Panc1 (cell line): Measurements from ENCODE around the gene LDLR. TPM values are rescaled to one million over a fixed set of nuclear protein-coding genes. Genes with fewer than 3 reads are reported as not detected.

ENCODE experiments used
- ATAC-seq: fragments of 200-7000 bp; cut with Tn5 transposase; 2 replicates; pipeline ENCODE4 v1.9.1; 2020; ENCODE audit warnings: mild to moderate bottlenecking, moderate library complexity
- BruUV-seq: library from RNA; stranded (reverse); fragments of 400-500 nt; replicated peaks from 2 replicates; lab custom pipeline; 2021; lab: Mats Ljungman, UMichigan
- CTCF ChIA-PET: fragments of 300-600 bp; sonication (Branson Sonifier 250); formaldehyde crosslinking; loops from one replicate; lab custom pipeline; 2022; ENCODE audit warnings: antibody characterized with exemption; lab: Charles Lee
- POLR2A ChIA-PET: fragments of 300-600 bp; sonication (Branson Sonifier 250); formaldehyde crosslinking; loops from one replicate; lab custom pipeline; 2022; ENCODE audit warnings: antibody characterized with exemption; lab: Charles Lee
- DNase-seq: peaks from one replicate; pipeline ENCODE4 v3.0.0-alpha.2; 2010; ENCODE audit warnings: low read depth, low spot score
- H3K27ac ChIP-seq: 2 replicates; pipeline ENCODE4 v1.5.1; 2011; ENCODE audit warnings: mild to moderate bottlenecking, low read length, inconsistent platforms
- H3K27me3 ChIP-seq: fragments of 200-500 bp; sonication (Bioruptor generic); 2 replicates; pipeline ENCODE4 v1.6.0; 2014; ENCODE audit warnings: low read length, inconsistent platforms; ENCODE audit not compliant: control insufficient read depth, insufficient read depth
- H3K36me3 ChIP-seq: fragments of 200-500 bp; sonication (Bioruptor generic); 2 replicates; pipeline ENCODE4 v1.5.1; 2014; ENCODE audit warnings: inconsistent platforms, mild to moderate bottlenecking, low read length, moderate library complexity; ENCODE audit not compliant: control insufficient read depth, insufficient read depth
- H3K4me1 ChIP-seq: 2 replicates; pipeline ENCODE4 v1.5.1; 2011; ENCODE audit warnings: inconsistent platforms, mild to moderate bottlenecking, low read length, moderate library complexity; ENCODE audit not compliant: control insufficient read depth, insufficient read depth
- H3K4me3 ChIP-seq, 2 experiments: 2 replicates each; pipeline ENCODE4 v1.5.1; 2011 to 2012; ENCODE audit warnings: low read depth in 2 of 2, low read length in 2 of 2, mild to moderate bottlenecking in 2 of 2, inconsistent platforms in 1 of 2, moderate library complexity in 1 of 2
- H3K9me3 ChIP-seq: fragments of 200-500 bp; sonication (Bioruptor generic); 2 replicates; pipeline ENCODE4 v1.5.1; 2014; ENCODE audit warnings: low read depth, mild to moderate bottlenecking, inconsistent platforms, low read length, moderate library complexity; ENCODE audit not compliant: control insufficient read depth, insufficient read depth
- POLR2AphosphoS5 ChIP-seq: IDR thresholded peaks from 2 replicates; pipeline ENCODE4 v1.6.1; 2012; ENCODE audit warnings: mild to moderate bottlenecking, low read depth, low read length, moderate library complexity
- SIN3A ChIP-seq: IDR thresholded peaks from 2 replicates; pipeline ENCODE4 v1.6.1; 2012; ENCODE audit warnings: low read depth, mild to moderate bottlenecking, low read length, moderate library complexity, borderline replicate concordance; ENCODE audit not compliant: insufficient read depth
- TCF7L2 ChIP-seq: IDR thresholded peaks from 2 replicates; pipeline ENCODE4 v1.6.1; 2011; ENCODE audit warnings: mild to moderate bottlenecking, low read depth, low read length, inconsistent platforms
- in situ Hi-C: cut with HindIII; loops from 2 replicates; pipeline ENCODE4 v1.10.0; 2016; ENCODE audit warnings: low sequenced_read_pairs, low pct_unique_long_range_greater_than_20kb
- intact Hi-C: fragments of 100-400 bp; cut with micrococcal nuclease; formaldehyde crosslinking; loops from one replicate; pipeline ENCODE4 v1.10.0; 2022; ENCODE audit not compliant: unreplicated experiment
- total RNA-seq: library from RNA; stranded (reverse); gene quantifications from one replicate; pipeline ENCODE4 v1.2.1, GENCODE V29; 2021; ENCODE audit not compliant: unreplicated experiment
- TF ChIP-seq, protein P1 (sequence below), 2 experiments: IDR thresholded peaks; 2 replicates each; pipeline ENCODE4 v1.6.1; 2011 to 2012; ENCODE audit warnings: low read depth in 2 of 2, control low read depth in 1 of 2, low read length in 1 of 2, mild to moderate bottlenecking in 1 of 2, moderate library complexity in 1 of 2; ENCODE audit not compliant: insufficient read depth in 1 of 2
- TF ChIP-seq, protein P2 (sequence below): fragments of 450-650 bp; IDR thresholded peaks from 2 replicates; pipeline ENCODE4 v1.5.1; 2017; ENCODE audit warnings: mild to moderate bottlenecking

LDLR gene
- total RNA-seq, 1 experiment from 2014 or later: 203 TPM

DNA sequence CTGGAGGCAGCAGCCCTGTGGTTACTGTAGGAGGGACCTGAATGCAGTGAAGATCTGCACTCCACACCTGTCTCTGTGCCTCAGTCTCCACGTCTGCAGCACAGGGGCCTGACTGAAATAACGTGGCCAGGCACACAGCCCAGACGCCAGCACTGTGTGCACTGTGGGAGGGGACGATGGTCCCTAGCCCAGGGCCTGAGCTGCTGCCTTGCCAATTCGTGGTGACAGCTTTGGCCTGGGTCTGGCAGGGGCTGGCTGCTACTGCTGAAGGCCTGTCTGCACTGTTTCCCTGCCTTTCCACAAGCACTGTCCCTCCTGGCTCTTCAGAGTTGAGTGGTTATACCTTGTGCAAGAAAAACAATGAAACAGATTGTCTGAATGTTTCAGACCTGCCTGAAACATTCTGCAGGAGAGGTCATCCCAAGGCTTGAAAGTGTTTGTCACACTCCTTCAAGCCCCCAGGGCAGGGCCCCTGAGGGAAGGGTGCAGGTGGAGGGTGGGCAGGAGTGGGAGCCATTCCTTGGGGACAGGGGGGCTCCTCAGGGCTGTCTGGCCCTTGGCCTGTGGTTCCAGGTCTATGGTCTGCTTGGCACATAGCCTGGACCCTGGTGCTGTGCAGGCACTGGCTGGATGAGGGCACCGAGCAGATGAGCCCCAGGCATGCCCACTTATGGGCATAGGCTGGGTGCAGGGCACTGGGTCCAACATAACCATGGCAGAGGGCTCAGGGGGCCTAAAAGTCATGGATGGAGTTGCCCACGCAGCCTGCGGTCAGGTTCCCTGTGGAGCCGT, 38.7 kb upstream of the LDLR start:
- ATAC-seq: peak; percentile 27; the same call in 1 of the 2 replicates
- TF ChIP-seq TCF7L2 (no peak), POLR2AphosphoS5 (no peak), SIN3A (no peak)
- TF ChIP-seq, protein P1, sequence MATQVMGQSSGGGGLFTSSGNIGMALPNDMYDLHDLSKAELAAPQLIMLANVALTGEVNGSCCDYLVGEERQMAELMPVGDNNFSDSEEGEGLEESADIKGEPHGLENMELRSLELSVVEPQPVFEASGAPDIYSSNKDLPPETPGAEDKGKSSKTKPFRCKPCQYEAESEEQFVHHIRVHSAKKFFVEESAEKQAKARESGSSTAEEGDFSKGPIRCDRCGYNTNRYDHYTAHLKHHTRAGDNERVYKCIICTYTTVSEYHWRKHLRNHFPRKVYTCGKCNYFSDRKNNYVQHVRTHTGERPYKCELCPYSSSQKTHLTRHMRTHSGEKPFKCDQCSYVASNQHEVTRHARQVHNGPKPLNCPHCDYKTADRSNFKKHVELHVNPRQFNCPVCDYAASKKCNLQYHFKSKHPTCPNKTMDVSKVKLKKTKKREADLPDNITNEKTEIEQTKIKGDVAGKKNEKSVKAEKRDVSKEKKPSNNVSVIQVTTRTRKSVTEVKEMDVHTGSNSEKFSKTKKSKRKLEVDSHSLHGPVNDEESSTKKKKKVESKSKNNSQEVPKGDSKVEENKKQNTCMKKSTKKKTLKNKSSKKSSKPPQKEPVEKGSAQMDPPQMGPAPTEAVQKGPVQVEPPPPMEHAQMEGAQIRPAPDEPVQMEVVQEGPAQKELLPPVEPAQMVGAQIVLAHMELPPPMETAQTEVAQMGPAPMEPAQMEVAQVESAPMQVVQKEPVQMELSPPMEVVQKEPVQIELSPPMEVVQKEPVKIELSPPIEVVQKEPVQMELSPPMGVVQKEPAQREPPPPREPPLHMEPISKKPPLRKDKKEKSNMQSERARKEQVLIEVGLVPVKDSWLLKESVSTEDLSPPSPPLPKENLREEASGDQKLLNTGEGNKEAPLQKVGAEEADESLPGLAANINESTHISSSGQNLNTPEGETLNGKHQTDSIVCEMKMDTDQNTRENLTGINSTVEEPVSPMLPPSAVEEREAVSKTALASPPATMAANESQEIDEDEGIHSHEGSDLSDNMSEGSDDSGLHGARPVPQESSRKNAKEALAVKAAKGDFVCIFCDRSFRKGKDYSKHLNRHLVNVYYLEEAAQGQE (IDR thresholded peaks at IDR 0.05; ENCODE audit: insufficient read depth in 1 of 2, low read depth in 2 of 2, low read length in 1 of 2): no peak
- TF ChIP-seq, protein P2, sequence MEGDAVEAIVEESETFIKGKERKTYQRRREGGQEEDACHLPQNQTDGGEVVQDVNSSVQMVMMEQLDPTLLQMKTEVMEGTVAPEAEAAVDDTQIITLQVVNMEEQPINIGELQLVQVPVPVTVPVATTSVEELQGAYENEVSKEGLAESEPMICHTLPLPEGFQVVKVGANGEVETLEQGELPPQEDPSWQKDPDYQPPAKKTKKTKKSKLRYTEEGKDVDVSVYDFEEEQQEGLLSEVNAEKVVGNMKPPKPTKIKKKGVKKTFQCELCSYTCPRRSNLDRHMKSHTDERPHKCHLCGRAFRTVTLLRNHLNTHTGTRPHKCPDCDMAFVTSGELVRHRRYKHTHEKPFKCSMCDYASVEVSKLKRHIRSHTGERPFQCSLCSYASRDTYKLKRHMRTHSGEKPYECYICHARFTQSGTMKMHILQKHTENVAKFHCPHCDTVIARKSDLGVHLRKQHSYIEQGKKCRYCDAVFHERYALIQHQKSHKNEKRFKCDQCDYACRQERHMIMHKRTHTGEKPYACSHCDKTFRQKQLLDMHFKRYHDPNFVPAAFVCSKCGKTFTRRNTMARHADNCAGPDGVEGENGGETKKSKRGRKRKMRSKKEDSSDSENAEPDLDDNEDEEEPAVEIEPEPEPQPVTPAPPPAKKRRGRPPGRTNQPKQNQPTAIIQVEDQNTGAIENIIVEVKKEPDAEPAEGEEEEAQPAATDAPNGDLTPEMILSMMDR: no peak
- Histone ChIP-seq H3K36me3 (no peaks in the 10 kb centered on the region), H3K27me3 (no peaks in the 10 kb centered on the region), H3K4me3 (no peak overlapping the region), H3K27ac (no peak overlapping the region), H3K9me3 (no peaks in the 10 kb centered on the region), H3K4me1 (no peaks in the 10 kb centered on the region)
- in situ Hi-C loops: no loop called here
- DNase-seq: no peak
- ChIA-PET POLR2A (interaction anchor here (0.7 kb wide), 1 partner anchor 13 kb away, joined by 5 read pairs; no protein-coding TSS in a partner anchor), CTCF (no interaction called here)
- no TSS peak for BruUV-seq
- intact Hi-C loops: no loop called here

DNA sequence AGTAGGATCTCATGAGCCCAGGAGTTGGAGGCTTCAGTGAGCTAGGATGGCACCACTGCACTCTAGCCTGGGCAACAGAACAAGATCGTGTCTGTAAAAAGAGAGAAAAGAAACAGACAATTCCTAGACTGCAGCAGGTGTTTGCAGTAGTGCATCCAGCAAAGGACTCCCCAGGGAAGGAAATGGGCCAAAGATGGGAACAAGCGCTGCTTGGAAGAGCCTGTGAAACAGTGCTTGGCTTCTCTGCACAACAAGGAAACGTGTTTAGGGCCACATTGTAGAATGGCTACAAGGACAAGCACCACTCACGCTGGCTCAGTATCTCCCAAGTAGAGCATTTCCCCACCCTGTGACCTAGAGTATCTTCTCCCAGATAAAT, 35.5 kb upstream of the LDLR start:
- Histone ChIP-seq H3K36me3 (no peaks in the 10 kb centered on the region), H3K9me3 (no peaks in the 10 kb centered on the region), H3K4me3 (no peak overlapping the region), H3K27me3 (no peaks in the 10 kb centered on the region), H3K4me1 (no peaks in the 10 kb centered on the region), H3K27ac (no peak overlapping the region)
- DNase-seq (no peak), ATAC-seq (no peak)
- BruUV-seq: no TSS peak
- intact Hi-C loops: no loop called here
- CTCF ChIA-PET: no interaction called here
- POLR2A ChIA-PET: interaction anchor here (0.7 kb wide), 1 partner anchor 14 kb away, joined by 11 read pairs; no protein-coding TSS in a partner anchor
- TF ChIP-seq, protein P2: no peak
- TF ChIP-seq TCF7L2 (no peak), SIN3A (no peak), POLR2AphosphoS5 (no peak)
- TF ChIP-seq, protein P1 (IDR thresholded peaks at IDR 0.05; ENCODE audit: insufficient read depth in 1 of 2, low read depth in 2 of 2, low read length in 1 of 2): no peak
- in situ Hi-C loops: no loop called here
